HG02938 (cell line): ENCODE results near the gene ISY1.
"Not testable (repeated sequence)": the region's sequence is repeated elsewhere in the genome, so short reads cannot be mapped to it uniquely, and the experiment has no call there.

Experiments
- ATAC-seq: cut with Tn5 transposase; IDR thresholded peaks from one replicate; pipeline ENCODE4 v1.9.1; 2021; ENCODE audit warnings: mild to moderate bottlenecking, moderate library complexity; ENCODE audit not compliant: unreplicated experiment

The ISY1 gene

GRCh38 chr3:129173206-129173605, 12.3 kb upstream of the ISY1 start:
- ATAC-seq, result no peak

- ATAC-seq, result no peak
These were observed 5.9 kb upstream of the ISY1 start for GRCh38 chr3:129166579-129167332.

- not testable (repeated sequence) for ATAC-seq
These were observed 4.7 kb upstream of the ISY1 start for GRCh38 chr3:129165594-129165993.

GRCh38 chr3:129164500-129164899, 3.6 kb upstream of the ISY1 start:
- no peak for ATAC-seq

GRCh38 chr3:129162729-129163579, 2.1 kb upstream of the ISY1 start:
- ATAC-seq, result no peak

- ATAC-seq, result peak; percentile 3
These were observed 1.0 kb upstream of the ISY1 start for GRCh38 chr3:129161860-129162271.

GRCh38 chr3:129144786-129145185, 16.1 kb downstream of the ISY1 start:
- no peak for ATAC-seq

GRCh38 chr3:129141011-129141410, 19.9 kb downstream of the ISY1 start:
- ATAC-seq, result not testable (repeated sequence)

- ATAC-seq, result no peak
These were observed 21.0 kb downstream of the ISY1 start for GRCh38 chr3:129139911-129140310.

GRCh38 chr3:129136275-129136674, 24.6 kb downstream of the ISY1 start:
- ATAC-seq, result not testable (repeated sequence)

GRCh38 chr3:129132097-129132866, 28.6 kb downstream of the ISY1 start:
- no peak for ATAC-seq

- no peak for ATAC-seq
These were observed 29.3 kb downstream of the ISY1 start for GRCh38 chr3:129131465-129132088.

- no peak for ATAC-seq
These were observed 30.5 kb downstream of the ISY1 start for GRCh38 chr3:129130291-129130813.

- no peak for ATAC-seq
These were observed 32.3 kb downstream of the ISY1 start for GRCh38 chr3:129128357-129129155.

- ATAC-seq, result no peak
These were observed 34.1 kb downstream of the ISY1 start for GRCh38 chr3:129126726-129127280.

GRCh38 chr3:129123314-129124060, 37.4 kb downstream of the ISY1 start:
- no peak for ATAC-seq

GRCh38 chr3:129122412-129123011, 38.4 kb downstream of the ISY1 start:
- no peak for ATAC-seq

GRCh38 chr3:129121792-129122411, 39.0 kb downstream of the ISY1 start, which contains the start of gene RAB43:
TSS of gene RAB43 (minus strand) at chr3:129121804. CDS start at chr3:129121489, 315 bp downstream.
- ATAC-seq, result no peak
